ENCODE measurements around the gene ZNF385A. TPM values are rescaled to one million over a fixed set of nuclear protein-coding genes. Genes with fewer than 3 reads are reported as not detected.

Gene ZNF385A
- total and polyA plus RNA-seq, 2 of the 13 experiments (the other 11 are each of a cell fraction or from before 2014, with no cell fraction given): 0.44 to 0.67 TPM

DNA sequence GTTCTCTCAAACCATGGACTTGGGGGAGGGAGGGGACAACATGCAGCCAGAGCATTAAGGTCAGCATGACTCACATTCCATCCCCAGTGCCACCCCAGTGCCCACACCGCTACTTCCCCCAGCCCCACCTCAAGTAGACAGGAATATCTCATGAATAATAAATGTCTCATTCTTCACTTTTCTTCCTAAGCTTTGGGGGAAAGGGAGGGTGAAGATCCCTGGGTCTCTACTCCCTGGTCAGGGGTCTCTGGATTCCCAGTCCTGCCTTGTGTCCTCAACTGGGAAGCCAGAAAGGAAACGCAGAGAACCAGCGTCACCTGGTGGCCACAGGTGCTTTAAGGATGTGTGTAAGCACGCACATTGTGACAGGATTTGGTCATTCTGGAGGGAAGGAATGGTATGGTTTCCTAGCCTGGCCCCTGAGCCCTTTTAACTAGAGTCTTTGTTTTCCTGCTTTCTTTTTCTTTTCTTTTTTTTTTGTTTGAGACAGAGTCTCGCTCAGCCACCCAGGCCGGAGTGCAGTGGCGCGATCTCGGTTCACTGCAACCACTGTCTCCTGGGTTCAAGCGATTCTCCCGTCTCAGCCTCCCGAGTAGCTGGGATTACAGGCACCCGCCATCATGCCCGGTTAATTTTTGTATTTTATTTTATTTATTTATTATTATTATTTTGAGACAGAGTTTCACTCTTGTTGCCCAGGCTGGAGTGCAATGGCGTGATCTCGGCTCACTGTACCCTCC lies 23.6 kb downstream of the ZNF385A start (continued):
- TF ChIP-seq ESRRA (CRISPR knock-in tag; IDR thresholded peaks at IDR 0.05; ENCODE audit: low read depth): no peak
- TF ChIP-seq HOXA7 (CRISPR knock-in tag; IDR thresholded peaks at IDR 0.05): no peak
- TF ChIP-seq NFKBIZ (CRISPR knock-in tag; IDR thresholded peaks at IDR 0.05): no peak
- TF ChIP-seq ZBTB37 (CRISPR knock-in tag; IDR thresholded peaks at IDR 0.05): no peak
- TF ChIP-seq FOXK2 (IDR thresholded peaks at IDR 0.05): no peak
- no peak for TF ChIP-seq MXD4 (CRISPR knock-in tag; IDR thresholded peaks at IDR 0.05)
- TF ChIP-seq ZNF773 (CRISPR knock-in tag; IDR thresholded peaks at IDR 0.05; ENCODE audit: borderline replicate concordance): no peak
- TF ChIP-seq ZBTB42 (CRISPR knock-in tag; IDR thresholded peaks at IDR 0.05): no peak
- no peak for TF ChIP-seq ZNF713 (CRISPR knock-in tag; IDR thresholded peaks at IDR 0.05)
- no peak for TF ChIP-seq ATRX (CRISPR knock-in tag; IDR thresholded peaks at IDR 0.05; ENCODE audit: borderline replicate concordance)
- TF ChIP-seq NCOA2 (CRISPR knock-in tag; IDR thresholded peaks at IDR 0.05): no peak
- TF ChIP-seq MLXIP (CRISPR knock-in tag; IDR thresholded peaks at IDR 0.05; ENCODE audit: borderline replicate concordance): no peak
- TF ChIP-seq KDM5A (IDR thresholded peaks at IDR 0.05; ENCODE audit: borderline replicate concordance, low read length): no peak
- TF ChIP-seq, protein P1, sequence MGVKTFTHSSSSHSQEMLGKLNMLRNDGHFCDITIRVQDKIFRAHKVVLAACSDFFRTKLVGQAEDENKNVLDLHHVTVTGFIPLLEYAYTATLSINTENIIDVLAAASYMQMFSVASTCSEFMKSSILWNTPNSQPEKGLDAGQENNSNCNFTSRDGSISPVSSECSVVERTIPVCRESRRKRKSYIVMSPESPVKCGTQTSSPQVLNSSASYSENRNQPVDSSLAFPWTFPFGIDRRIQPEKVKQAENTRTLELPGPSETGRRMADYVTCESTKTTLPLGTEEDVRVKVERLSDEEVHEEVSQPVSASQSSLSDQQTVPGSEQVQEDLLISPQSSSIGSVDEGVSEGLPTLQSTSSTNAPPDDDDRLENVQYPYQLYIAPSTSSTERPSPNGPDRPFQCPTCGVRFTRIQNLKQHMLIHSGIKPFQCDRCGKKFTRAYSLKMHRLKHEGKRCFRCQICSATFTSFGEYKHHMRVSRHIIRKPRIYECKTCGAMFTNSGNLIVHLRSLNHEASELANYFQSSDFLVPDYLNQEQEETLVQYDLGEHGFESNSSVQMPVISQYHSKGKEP (CRISPR knock-in tag; IDR thresholded peaks at IDR 0.05): no peak
- TF ChIP-seq, protein P2, sequence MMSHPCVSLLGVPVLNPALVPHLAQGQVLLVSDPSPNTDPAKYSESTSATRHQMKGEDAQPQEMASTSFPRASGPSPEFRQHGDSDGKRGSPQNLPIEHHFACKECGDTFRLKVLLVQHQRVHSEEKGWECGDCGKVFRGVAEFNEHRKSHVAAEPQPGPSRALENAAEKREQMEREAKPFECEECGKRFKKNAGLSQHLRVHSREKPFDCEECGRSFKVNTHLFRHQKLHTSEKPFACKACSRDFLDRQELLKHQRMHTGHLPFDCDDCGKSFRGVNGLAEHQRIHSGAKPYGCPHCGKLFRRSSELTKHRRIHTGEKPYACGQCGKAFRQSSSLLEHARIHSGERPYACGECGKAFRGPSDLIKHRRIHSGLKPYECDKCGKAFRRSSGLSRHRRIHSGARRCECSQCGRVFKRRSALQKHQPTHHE (CRISPR knock-in tag; IDR thresholded peaks at IDR 0.05; ENCODE audit: borderline replicate concordance): no peak
- no peak for TF ChIP-seq FIP1L1 (IDR thresholded peaks at IDR 0.05; ENCODE audit: borderline replicate concordance, insufficient read depth, low read depth, low read length)
- no peak for TF ChIP-seq ZNF451 (CRISPR knock-in tag; IDR thresholded peaks at IDR 0.05)

Measured in HepG2 (cell line).